GOT3 (cell line): ENCODE results near the gene HLA-DOB.
A peak's percentile ranks its signal among the peaks of the same experiment; 100 is the strongest.

Experiments used
- DNase-seq: peaks from one replicate; lab custom pipeline; 2025; ENCODE audit warnings: mixed read lengths; lab: John Stamatoyannopoulos, UW

HLA-DOB gene

DNA sequence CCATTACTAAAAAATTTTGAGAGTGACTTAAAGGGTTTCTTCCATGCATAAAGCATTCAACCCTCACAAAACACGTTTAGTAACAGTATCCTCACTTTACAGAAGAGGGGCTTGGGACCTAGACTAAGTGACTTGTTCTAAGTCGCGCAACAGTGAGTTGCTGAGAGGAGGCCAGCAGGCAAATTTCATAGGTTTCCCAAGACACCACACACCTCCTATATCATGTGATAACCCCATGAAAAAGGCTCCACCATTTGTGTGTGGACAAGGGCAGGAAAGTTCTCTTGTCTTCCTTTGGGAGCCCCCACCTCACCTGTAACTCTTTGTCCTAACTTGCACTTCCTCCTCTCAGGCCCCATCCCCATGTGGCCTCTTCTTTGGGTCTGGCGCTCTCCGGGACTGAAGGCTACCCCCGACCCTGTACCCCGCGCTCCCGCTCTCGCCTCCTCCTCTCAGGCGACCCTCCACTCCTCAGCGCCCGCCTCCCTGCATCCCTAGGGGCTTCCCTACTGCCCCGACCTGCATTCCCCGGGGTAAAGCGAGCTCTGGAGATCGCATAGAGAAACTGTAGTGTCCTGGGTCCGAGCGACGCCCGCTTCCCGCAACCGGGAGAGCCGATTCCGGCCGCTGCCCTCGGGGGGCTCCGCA is 26.7 kb upstream of the HLA-DOB start:
- DNase-seq = no peak

DNA sequence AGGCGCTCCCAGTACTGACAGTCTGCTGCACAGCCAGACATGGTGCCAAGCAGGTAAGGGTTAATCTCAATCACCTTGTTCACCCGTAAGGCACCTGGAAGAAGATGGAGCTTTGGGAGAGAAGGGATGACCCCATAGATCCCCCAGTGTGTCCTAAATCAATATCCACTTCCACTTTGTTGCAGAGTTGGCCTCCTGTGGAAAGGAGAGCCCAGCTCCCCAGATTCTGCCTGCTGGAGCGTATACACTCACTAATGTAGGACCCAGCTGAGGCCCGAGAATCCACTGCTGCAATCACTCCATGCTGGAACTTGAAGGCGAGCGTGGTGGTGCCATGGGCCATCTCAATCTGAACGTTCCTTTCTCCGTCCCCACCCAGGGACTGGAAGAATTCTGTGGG is 25.9 kb upstream of the HLA-DOB start:
- no peak for DNase-seq

DNA sequence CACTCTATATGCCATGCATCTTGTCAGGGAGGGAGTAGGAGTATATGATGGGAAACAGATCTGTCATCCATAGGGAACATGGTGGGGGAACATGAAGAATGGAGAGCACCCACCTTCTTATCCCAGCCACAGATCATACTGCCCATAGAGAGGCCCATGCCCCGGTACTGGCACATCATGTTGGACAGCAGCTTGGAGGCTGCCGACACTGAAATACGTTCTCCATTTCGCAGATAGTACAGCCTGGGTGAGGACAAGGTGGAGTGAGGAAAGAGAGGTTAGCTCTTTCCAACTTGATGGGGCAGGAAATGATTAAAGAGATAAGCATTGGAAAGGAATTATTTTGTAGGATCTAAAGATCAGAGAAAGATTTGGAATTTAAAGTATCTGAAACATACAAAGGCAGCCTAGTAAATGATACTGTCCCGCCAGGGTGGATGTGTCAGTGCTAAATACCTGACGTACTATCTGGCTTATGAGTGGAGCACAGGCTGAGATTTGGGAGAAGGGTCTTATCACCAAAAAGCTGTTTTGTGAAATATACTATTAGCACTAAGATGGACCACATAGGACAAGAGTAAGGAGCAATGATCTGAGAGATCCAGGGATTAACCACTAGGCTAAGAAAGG is 25.3 kb upstream of the HLA-DOB start:
- DNase-seq = no peak

GRCh38 chr6:32840604-32841246 is 23.9 kb upstream of the HLA-DOB start:
- no peak for DNase-seq

- no peak for DNase-seq
Measured at GRCh38 chr6:32839356-32839755, 22.6 kb upstream of the HLA-DOB start.

DNA sequence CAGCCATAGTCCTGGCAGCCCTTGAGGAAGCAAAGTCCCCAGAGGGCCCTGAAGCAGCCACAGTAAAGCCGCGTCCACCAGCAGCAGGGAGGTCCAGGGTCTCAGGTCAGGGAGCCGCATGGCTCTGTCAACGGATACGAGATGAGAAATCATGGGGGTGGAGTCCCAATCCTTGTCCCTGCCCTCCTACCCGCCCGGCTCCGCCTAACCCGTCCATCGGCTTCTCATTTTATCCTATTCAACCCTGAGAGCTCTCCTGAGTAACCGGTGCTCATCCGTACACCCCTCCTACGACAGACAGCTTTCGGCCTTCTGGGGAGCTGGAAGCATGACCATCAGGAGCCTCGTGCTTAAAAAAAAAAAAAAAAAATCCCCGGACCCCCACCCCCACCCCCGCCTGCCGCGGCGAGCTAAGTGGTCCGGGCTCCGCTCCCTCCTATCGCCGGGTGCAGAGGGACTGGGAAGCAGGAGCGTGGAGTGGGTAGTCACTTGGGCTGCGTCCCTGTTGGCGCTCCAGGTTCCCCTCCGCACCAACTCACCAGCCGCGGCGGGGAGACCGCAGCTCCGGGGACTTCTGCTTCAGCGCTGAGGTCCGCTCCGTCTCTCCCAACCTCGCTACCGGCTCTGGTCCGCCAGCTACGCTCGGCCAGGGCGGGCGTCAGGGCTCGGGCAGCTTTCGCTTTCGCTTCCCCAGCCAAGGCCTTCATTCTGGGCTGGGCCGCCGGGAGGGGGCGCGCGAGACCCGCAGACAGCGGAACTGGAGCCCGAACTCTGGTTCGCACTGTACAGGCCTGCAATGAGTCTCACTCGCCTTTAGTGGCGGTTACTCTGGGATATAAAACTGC is 21.5 kb upstream of the HLA-DOB start, which contains the start of gene TAP2:
Gene TAP2, minus strand, starts transcription at position 626 of the 845 bp plus-strand sequence. Its CDS starts 506 bp downstream, at position 120.
- DNase-seq = peak; percentile 91

- DNase-seq = no peak
Measured at GRCh38 chr6:32837651-32838113, 20.9 kb upstream of the HLA-DOB start.

GRCh38 chr6:32836873-32837272 is 20.1 kb upstream of the HLA-DOB start:
- no peak for DNase-seq

- no peak for DNase-seq
Measured at GRCh38 chr6:32835167-32835893, 18.5 kb upstream of the HLA-DOB start.

- DNase-seq = no peak
Measured at GRCh38 chr6:32833664-32834063, 16.9 kb upstream of the HLA-DOB start.

DNA sequence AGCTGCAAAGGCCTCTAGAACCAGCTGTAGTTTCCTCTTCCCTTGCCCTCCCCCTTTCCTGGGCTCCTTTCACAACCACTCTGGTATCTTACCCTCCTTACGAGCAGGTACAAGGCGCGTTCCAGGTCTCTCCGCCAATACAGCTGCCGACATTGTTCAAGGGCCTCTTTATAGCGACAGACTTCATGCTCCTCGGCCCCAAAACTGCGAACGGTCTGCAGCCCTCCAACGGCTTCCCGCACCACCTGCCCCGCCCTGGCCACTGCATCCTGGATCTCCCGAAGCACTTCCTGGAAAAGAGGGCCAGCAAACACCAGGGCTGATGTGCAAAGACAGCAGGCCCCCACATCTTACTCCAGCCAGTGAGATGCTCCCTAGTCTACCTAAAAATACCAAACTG is 15.7 kb upstream of the HLA-DOB start:
- DNase-seq = no peak

DNA sequence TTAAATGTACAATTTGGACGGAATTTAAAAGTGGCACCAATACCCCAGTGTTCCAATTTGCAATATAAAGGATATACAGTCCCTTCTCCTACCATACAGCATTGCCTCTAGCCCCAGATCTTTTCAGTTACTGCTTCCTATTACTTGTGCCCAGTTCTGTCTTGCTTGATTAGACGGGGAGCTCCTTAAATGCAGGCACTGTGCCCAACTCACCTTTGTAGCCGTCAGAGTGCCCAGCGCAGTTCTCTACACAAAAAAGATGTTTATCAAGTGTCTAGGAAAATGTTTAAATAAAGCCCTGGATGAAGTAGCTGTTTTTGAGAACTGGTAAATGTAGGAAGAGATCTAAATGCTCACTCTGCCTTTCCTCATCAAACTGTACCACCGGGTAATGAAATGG is 14.1 kb upstream of the HLA-DOB start:
- no peak for DNase-seq

GRCh38 chr6:32830017-32830416 is 13.2 kb upstream of the HLA-DOB start:
- DNase-seq = no peak

DNA sequence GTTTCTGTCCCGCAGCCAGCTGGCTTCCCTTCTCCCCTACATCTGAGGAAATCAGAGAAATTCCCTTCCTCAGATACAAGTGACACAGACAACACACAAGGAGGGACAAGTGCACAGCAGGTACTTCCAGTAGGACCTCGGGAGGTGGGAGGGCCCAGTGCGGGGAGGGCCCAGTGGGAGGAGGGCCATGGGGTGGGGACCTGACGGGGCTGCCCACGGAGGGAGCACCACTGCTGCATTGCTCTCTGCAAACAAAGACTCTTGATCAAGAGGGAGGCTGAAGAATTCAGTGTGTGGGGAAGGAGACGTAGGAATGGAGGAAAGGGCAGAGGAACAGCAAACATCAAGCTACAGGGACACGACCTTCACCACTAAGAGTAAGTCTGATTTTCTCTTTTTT is 12.7 kb upstream of the HLA-DOB start:
- DNase-seq = no peak

GRCh38 chr6:32827025-32827424 is 10.2 kb upstream of the HLA-DOB start:
- no peak for DNase-seq

DNA sequence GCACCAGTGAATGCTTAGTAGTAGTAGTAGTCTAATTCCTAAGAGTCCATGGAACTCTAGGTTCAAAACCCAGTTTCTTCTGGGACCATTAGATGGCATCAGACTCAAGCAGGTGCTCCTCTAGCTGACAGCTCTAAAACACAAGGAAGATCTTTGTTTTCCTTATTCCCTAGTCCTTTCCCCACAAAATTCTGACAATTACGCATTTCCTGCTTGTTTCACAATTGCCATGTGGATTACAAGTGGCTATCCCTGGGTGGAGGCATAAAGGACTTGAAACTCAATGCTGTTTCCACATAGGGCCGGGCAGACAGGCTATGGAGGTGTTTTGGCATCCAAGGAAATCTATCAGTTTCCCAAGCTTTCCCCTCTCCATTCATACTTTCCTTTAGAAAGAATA is 9.2 kb upstream of the HLA-DOB start:
- no peak for DNase-seq

DNA sequence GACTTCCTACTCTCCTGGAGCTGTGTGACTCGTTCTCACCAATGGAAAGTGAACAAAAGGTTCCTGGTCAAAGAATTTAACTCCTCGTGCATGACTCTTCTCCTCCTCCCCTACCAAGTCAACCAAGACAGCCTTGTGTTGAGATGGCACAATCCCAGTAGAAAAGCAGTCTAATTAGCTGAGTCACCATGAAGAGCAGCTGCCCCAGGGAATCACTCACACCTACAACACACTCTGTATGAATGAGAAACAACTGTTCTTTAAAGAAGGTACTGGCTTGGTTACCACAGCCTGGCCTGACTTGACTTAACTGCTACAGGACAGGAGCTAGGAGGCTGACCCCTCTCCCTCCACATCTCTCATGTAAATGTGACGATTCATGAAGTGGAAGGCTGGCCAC is 2.9 kb upstream of the HLA-DOB start:
- DNase-seq = no peak

- DNase-seq = no peak
Measured at GRCh38 chr6:32818867-32819266, 2.1 kb upstream of the HLA-DOB start.

DNA sequence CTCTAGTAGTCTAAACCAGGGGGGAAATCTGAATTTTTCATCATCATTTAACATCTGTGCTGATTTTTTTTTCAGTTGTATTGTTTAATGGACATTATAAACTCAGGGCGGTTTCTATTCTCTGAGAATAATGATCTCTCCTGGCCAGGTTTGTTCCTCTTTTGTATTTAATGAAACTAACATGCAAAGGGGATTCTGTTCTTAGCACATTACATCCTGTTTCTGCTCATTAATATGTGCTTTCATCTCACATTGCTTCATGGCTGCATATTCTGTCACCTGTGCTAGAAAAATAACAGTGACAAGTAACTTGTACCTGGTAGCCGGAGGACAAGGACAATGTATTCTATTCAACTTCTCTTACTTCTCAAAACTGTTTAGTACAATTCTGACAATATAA is 806 bp downstream of the HLA-DOB start:
- DNase-seq = no peak

GRCh38 chr6:32815115-32815514 is 1.7 kb downstream of the HLA-DOB start:
- no peak for DNase-seq

DNA sequence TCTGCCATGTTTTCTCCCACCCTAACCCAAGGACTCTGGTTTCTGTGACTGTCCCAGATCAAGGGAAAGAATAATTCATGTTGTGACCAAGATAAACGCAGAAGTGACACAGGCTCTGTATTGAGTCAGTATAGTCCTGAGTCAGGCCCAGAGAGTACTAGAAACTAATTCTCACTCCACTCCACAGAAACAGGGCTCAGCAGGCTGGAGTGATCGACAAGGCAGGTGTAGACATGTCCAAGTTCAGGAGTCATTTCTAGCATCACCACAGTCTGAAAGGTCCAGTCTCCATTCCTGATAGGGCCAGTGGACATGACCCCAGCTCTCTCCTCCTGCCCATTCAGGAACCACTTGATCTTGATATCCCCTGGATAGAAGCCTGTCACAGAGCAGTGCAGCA is 2.7 kb downstream of the HLA-DOB start:
- no peak for DNase-seq

DNA sequence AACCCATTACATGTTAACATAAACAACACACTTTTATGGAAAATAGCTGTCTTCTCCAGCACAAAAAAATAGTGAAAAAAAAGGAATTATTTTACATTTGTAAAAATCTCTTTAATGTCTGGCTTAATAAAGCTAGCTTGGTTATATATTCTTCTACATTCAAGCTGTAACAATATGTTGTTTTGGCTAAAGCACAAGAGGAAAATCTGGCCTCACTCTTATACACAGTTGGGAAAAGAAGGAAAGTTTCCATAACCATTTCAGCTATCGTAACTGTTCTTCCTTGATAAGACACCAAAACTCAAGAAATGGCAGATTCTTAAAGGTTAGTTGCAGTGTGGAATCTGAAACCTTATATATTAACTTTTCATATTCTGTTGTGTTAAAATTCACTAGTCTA is 7.6 kb downstream of the HLA-DOB start:
- no peak for DNase-seq
